ENCODE measurements around the gene ERN2. TPM values are rescaled to one million over a fixed set of nuclear protein-coding genes. Genes with fewer than 3 reads are reported as not detected.

Gene ERN2
- total RNA-seq, 1 experiment from 2014 or later: 0.47 TPM

DNA sequence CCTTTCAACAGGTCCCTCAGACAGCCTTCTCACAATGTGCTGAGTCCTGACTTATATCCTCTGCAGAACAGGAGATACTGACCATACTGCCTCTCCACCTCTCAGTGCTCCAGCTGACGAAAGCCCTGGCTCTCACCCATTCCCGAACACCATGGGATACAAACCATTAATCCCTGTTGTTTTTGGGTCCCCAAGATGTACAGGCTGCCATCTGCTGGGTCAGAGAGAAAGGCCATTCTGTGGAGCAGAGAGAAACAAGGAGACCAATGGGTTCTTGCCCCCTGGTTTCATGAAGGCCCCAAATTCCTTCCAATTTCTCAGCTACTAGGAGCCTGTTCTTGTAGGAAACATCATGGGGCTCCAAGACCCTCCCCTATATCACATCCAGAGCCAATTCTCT lies 3.0 kb downstream of the ERN2 start:
- no peaks in the 10 kb centered on the region for H3K79me2 ChIP-seq (ENCODE audit: insufficient read depth, low read length)
- no TSS peak for BruUV-seq (replicated peaks)
- H3K9me3 ChIP-seq (ENCODE audit: control insufficient read depth in 1 of 2, insufficient read depth in 1 of 2, low read depth in 1 of 2, low read length in 2 of 2): no peaks in the 10 kb centered on the region
- no peaks in the 10 kb centered on the region for H3K9me2 ChIP-seq (ENCODE audit: insufficient read depth)
- ChIA-PET CTCF (interaction anchor here (2.1 kb wide), 1 partner anchor 32 kb away, joined by 9 read pairs; the partner anchor contains the start of gene PLK1), POLR2A (no interaction called here), RAD21 (ENCODE audit: low non-redundant PET in 1 of 2, low total read pairs in 2 of 2, uncharacterized antibody in 2 of 2, unreplicated experiment in 2 of 2) (no interaction called here)
- H3K4me2 ChIP-seq (ENCODE audit: low read length): no peak overlapping the region
- no peaks in the 10 kb centered on the region for H4K20me1 ChIP-seq (ENCODE audit: insufficient read depth)
- ATAC-seq (peak; percentile 72), DNase-seq (ENCODE audit: low read depth, low spot score) (no peak)
- no peak overlapping the region for H2AFZ ChIP-seq (ENCODE audit: low read depth, low read length, poor library complexity, severe bottlenecking)
- no peaks in the 10 kb centered on the region for H3K4me1 ChIP-seq (ENCODE audit: control insufficient read depth in 1 of 2, insufficient read depth in 2 of 2, low read length in 2 of 2)
- no peak overlapping the region for H3K9ac ChIP-seq (ENCODE audit: low read length)
- intact Hi-C loops (cut with micrococcal nuclease): no loop called here
- no peaks in the 10 kb centered on the region for H3K27me3 ChIP-seq (ENCODE audit: insufficient read depth, low read length)
- no peak for TF ChIP-seq ZFX (IDR thresholded peaks at IDR 0.05)
- TF ChIP-seq SRF (IDR thresholded peaks at IDR 0.05; ENCODE audit: low read depth): no peak
- no peak for TF ChIP-seq SP1 (IDR thresholded peaks at IDR 0.05; ENCODE audit: low read depth)
- TF ChIP-seq, protein P1, sequence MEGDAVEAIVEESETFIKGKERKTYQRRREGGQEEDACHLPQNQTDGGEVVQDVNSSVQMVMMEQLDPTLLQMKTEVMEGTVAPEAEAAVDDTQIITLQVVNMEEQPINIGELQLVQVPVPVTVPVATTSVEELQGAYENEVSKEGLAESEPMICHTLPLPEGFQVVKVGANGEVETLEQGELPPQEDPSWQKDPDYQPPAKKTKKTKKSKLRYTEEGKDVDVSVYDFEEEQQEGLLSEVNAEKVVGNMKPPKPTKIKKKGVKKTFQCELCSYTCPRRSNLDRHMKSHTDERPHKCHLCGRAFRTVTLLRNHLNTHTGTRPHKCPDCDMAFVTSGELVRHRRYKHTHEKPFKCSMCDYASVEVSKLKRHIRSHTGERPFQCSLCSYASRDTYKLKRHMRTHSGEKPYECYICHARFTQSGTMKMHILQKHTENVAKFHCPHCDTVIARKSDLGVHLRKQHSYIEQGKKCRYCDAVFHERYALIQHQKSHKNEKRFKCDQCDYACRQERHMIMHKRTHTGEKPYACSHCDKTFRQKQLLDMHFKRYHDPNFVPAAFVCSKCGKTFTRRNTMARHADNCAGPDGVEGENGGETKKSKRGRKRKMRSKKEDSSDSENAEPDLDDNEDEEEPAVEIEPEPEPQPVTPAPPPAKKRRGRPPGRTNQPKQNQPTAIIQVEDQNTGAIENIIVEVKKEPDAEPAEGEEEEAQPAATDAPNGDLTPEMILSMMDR (IDR thresholded peaks at IDR 0.05 in 2 of 3, conservative IDR thresholded peaks at IDR 0.05 in 1 of 3; ENCODE audit: borderline replicate concordance in 1 of 3, insufficient read depth in 1 of 3, low read depth in 2 of 3, low read length in 2 of 3): peak; percentile 30 to 33 (median 31); a peak in 4 of 6 replicates
- TF ChIP-seq, protein P2, sequence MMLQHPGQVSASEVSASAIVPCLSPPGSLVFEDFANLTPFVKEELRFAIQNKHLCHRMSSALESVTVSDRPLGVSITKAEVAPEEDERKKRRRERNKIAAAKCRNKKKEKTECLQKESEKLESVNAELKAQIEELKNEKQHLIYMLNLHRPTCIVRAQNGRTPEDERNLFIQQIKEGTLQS (IDR thresholded peaks at IDR 0.05): no peak
- no peak for TF ChIP-seq CEBPB (IDR thresholded peaks at IDR 0.05; ENCODE audit: low read depth)
- TF ChIP-seq TCF7L2 (IDR thresholded peaks at IDR 0.05; ENCODE audit: borderline replicate concordance, extremely low read depth, insufficient read depth, insufficient read length): no peak
- TF ChIP-seq, protein P3, sequence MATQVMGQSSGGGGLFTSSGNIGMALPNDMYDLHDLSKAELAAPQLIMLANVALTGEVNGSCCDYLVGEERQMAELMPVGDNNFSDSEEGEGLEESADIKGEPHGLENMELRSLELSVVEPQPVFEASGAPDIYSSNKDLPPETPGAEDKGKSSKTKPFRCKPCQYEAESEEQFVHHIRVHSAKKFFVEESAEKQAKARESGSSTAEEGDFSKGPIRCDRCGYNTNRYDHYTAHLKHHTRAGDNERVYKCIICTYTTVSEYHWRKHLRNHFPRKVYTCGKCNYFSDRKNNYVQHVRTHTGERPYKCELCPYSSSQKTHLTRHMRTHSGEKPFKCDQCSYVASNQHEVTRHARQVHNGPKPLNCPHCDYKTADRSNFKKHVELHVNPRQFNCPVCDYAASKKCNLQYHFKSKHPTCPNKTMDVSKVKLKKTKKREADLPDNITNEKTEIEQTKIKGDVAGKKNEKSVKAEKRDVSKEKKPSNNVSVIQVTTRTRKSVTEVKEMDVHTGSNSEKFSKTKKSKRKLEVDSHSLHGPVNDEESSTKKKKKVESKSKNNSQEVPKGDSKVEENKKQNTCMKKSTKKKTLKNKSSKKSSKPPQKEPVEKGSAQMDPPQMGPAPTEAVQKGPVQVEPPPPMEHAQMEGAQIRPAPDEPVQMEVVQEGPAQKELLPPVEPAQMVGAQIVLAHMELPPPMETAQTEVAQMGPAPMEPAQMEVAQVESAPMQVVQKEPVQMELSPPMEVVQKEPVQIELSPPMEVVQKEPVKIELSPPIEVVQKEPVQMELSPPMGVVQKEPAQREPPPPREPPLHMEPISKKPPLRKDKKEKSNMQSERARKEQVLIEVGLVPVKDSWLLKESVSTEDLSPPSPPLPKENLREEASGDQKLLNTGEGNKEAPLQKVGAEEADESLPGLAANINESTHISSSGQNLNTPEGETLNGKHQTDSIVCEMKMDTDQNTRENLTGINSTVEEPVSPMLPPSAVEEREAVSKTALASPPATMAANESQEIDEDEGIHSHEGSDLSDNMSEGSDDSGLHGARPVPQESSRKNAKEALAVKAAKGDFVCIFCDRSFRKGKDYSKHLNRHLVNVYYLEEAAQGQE (IDR thresholded peaks at IDR 0.05; ENCODE audit: low read depth): no peak
- peak; percentile 58 for TF ChIP-seq RAD21 (IDR thresholded peaks at IDR 0.05; ENCODE audit: low read depth)
- no peak for TF ChIP-seq FOSL1 (IDR thresholded peaks at IDR 0.05; ENCODE audit: low read depth)
- no peak for TF ChIP-seq YY1 (IDR thresholded peaks at IDR 0.05; ENCODE audit: extremely low read depth, insufficient replicate concordance, low read depth, low read length)
- TF ChIP-seq, protein P4, sequence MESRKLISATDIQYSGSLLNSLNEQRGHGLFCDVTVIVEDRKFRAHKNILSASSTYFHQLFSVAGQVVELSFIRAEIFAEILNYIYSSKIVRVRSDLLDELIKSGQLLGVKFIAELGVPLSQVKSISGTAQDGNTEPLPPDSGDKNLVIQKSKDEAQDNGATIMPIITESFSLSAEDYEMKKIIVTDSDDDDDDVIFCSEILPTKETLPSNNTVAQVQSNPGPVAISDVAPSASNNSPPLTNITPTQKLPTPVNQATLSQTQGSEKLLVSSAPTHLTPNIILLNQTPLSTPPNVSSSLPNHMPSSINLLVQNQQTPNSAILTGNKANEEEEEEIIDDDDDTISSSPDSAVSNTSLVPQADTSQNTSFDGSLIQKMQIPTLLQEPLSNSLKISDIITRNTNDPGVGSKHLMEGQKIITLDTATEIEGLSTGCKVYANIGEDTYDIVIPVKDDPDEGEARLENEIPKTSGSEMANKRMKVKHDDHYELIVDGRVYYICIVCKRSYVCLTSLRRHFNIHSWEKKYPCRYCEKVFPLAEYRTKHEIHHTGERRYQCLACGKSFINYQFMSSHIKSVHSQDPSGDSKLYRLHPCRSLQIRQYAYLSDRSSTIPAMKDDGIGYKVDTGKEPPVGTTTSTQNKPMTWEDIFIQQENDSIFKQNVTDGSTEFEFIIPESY (IDR thresholded peaks at IDR 0.05; ENCODE audit: extremely low read depth, insufficient replicate concordance, low read length): no peak
- no peak for TF ChIP-seq EGR1 (IDR thresholded peaks at IDR 0.05; ENCODE audit: low read depth)
- TF ChIP-seq ELF1 (IDR thresholded peaks at IDR 0.05; ENCODE audit: borderline replicate concordance, low read depth): no peak
- TF ChIP-seq, protein P5, sequence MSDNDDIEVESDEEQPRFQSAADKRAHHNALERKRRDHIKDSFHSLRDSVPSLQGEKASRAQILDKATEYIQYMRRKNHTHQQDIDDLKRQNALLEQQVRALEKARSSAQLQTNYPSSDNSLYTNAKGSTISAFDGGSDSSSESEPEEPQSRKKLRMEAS (IDR thresholded peaks at IDR 0.05): no peak
- TF ChIP-seq POLR2A (IDR thresholded peaks at IDR 0.05; ENCODE audit: borderline replicate concordance, extremely low read depth, insufficient read depth, insufficient read length): no peak
- no peak for TF ChIP-seq EZH2phosphoT487 (IDR thresholded peaks at IDR 0.05; ENCODE audit: borderline replicate concordance)
- H3K36me3 ChIP-seq (ENCODE audit: control insufficient read depth in 1 of 2, insufficient read depth in 2 of 2, low read length in 2 of 2): no peaks in the 10 kb centered on the region
- H3K4me3 ChIP-seq (replicated peaks in 1 of 2; ENCODE audit: low read depth in 1 of 2, low read length in 2 of 2): no peak overlapping the region
- H3K27ac ChIP-seq (ENCODE audit: low read depth, low read length): no peak overlapping the region
